PC-3 (cell line): Measurements from ENCODE around the gene RRP9.

ENCODE experiments used
- EZH2 ChIP-seq: fragments of 300-600 bp; sonication (generic); IDR thresholded peaks from one replicate; pipeline ENCODE4 v1.6.1; 2017; ENCODE audit warnings: antibody characterized with exemption, mild to moderate bottlenecking, low read length; ENCODE audit not compliant: unreplicated experiment
- EZH2phosphoT487 ChIP-seq: fragments of 300-600 bp; sonication (generic); IDR thresholded peaks from 2 replicates; pipeline ENCODE4 v1.6.1; 2018; ENCODE audit warnings: mild to moderate bottlenecking, antibody characterized with exemption, low read length, borderline replicate concordance
- TF ChIP-seq, protein P1 (sequence below): fragments of 300-600 bp; sonication (generic); conservative IDR thresholded peaks from 2 replicates; pipeline ENCODE4 v1.5.1; 2017; ENCODE audit warnings: antibody characterized with exemption, low read depth, mild to moderate bottlenecking, low read length

DNA sequence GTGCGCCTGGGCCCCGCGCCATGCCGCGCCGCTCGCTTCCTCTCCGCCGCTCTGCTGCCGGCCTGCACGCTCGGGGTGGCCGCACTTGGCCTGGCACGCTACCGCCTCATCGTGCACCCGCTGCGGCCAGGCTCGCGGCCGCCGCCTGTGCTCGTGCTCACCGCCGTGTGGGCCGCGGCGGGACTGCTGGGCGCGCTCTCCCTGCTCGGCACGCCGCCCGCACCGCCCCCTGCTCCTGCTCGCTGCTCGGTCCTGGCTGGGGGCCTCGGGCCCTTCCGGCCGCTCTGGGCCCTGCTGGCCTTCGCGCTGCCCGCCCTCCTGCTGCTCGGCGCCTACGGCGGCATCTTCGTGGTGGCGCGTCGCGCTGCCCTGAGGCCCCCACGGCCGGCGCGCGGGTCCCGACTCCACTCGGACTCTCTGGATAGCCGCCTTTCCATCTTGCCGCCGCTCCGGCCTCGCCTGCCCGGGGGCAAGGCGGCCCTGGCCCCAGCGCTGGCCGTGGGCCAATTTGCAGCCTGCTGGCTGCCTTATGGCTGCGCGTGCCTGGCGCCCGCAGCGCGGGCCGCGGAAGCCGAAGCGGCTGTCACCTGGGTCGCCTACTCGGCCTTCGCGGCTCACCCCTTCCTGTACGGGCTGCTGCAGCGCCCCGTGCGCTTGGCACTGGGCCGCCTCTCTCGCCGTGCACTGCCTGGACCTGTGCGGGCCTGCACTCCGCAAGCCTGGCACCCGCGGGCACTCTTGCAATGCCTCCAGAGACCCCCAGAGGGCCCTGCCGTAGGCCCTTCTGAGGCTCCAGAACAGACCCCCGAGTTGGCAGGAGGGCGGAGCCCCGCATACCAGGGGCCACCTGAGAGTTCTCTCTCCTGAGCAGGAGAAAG, 14.4 kb upstream of the RRP9 start:
- TF ChIP-seq, protein P1, sequence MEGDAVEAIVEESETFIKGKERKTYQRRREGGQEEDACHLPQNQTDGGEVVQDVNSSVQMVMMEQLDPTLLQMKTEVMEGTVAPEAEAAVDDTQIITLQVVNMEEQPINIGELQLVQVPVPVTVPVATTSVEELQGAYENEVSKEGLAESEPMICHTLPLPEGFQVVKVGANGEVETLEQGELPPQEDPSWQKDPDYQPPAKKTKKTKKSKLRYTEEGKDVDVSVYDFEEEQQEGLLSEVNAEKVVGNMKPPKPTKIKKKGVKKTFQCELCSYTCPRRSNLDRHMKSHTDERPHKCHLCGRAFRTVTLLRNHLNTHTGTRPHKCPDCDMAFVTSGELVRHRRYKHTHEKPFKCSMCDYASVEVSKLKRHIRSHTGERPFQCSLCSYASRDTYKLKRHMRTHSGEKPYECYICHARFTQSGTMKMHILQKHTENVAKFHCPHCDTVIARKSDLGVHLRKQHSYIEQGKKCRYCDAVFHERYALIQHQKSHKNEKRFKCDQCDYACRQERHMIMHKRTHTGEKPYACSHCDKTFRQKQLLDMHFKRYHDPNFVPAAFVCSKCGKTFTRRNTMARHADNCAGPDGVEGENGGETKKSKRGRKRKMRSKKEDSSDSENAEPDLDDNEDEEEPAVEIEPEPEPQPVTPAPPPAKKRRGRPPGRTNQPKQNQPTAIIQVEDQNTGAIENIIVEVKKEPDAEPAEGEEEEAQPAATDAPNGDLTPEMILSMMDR, result no peak; the same call in 1 of the 2 replicates
- TF ChIP-seq EZH2, result no peak
- no peak for TF ChIP-seq EZH2phosphoT487
